ENCODE data around the gene NHEJ1. TPM values are rescaled to one million over a fixed set of nuclear protein-coding genes. Genes with fewer than 3 reads are reported as not detected.

The NHEJ1 gene
- total and polyA plus RNA-seq, 9 of the 15 experiments (the other 6 are each of a cell fraction or from before 2014, with no cell fraction given), result 9.0 to 23.7 (median 13.9) TPM

- no peak for TF ChIP-seq CEBPZ (IDR thresholded peaks at IDR 0.05; ENCODE audit: borderline replicate concordance, low read depth, low read length)
- TF ChIP-seq NRF1 (conservative IDR thresholded peaks at IDR 0.05 in 1 of 2, IDR thresholded peaks at IDR 0.05 in 1 of 2), result peak in 1 of 2 experiments; percentile 23; a peak in 2 of 4 replicates
- no peak for TF ChIP-seq ZFP1 (CRISPR knock-in tag; IDR thresholded peaks at IDR 0.05)
- no peak for TF ChIP-seq BRCA1 (IDR thresholded peaks at IDR 0.05)
- no peak for TF ChIP-seq BRCA1 (CRISPR knock-in tag; IDR thresholded peaks at IDR 0.05)
- TF ChIP-seq NKRF (IDR thresholded peaks at IDR 0.05; ENCODE audit: borderline replicate concordance), result no peak
- no peak for TF ChIP-seq E2F8 (IDR thresholded peaks at IDR 0.05; ENCODE audit: low read depth, partially characterized antibody)
- TF ChIP-seq KLF13 (tag; IDR thresholded peaks at IDR 0.05; ENCODE audit: borderline replicate concordance, low read depth), result no peak
- TF ChIP-seq GABPB2 (CRISPR knock-in tag; conservative IDR thresholded peaks at IDR 0.05), result no peak
- TF ChIP-seq MAZ (CRISPR knock-in tag; conservative IDR thresholded peaks at IDR 0.05 in 1 of 2, IDR thresholded peaks at IDR 0.05 in 1 of 2), result peak; percentile 85 to 98
- no peak for TF ChIP-seq HMGXB4 (CRISPR knock-in tag; IDR thresholded peaks at IDR 0.05)
- no peak for TF ChIP-seq ZNF134 (CRISPR knock-in tag; conservative IDR thresholded peaks at IDR 0.05)
- TF ChIP-seq OTX1 (CRISPR knock-in tag; IDR thresholded peaks at IDR 0.05), result no peak
- TF ChIP-seq RUNX1 (IDR thresholded peaks at IDR 0.05; ENCODE audit: low read depth), result no peak
- no peak for TF ChIP-seq MYBL2 (IDR thresholded peaks at IDR 0.05; ENCODE audit: low read depth)
- no peak for TF ChIP-seq MYBL2 (CRISPR knock-in tag; IDR thresholded peaks at IDR 0.05; ENCODE audit: borderline replicate concordance)
- no peak for TF ChIP-seq WHSC1 (IDR thresholded peaks at IDR 0.05; ENCODE audit: low read length)
Observed at GRCh38 chr2:219176818-219177551, 16.4 kb upstream of the NHEJ1 start, which contains the start of gene CNPPD1 (continued).

Data from K562 (cell line).